ENCODE measurements around the gene CDKN2B. TPM values are rescaled to one million over a fixed set of nuclear protein-coding genes. Genes with fewer than 3 reads are reported as not detected.

The CDKN2B gene
- total and polyA plus RNA-seq, 2 experiments from 2014 or later, result 0.29 to 0.83 TPM

DNA sequence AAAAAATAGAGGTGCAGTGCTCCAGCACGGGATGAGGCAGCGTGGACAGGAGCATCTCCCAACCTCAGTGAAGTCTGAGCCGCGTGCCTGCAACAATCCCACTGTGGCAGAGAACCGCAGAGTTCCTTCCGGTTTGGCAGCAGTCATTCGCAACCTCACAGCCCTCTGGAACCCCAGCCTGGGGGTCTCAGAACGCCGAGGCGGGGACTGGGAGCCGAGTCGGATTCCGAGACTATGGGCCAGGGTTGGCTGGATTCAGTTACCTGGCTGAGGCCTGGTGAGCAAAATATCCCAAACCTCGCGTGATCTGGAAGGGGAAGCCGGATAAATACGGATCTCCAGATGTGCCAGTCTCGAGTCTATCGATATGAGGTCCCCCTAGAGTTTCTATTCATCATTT, 41.9 kb downstream of the CDKN2B start:
- Histone ChIP-seq H3K9me2 (ENCODE audit: insufficient read depth) (no peaks in the 10 kb centered on the region), H4K20me1 (replicated peaks; ENCODE audit: insufficient read depth) (peaks cover 20% of the 10 kb centered on the region), H3K27ac (ENCODE audit: low read depth) (no peak overlapping the region), H3K27me3 (ENCODE audit: insufficient read depth) (peaks cover 100% of the 10 kb centered on the region), H3K79me2 (replicated peaks; ENCODE audit: insufficient read depth) (no peaks in the 10 kb centered on the region), H3K4me1 (ENCODE audit: insufficient read depth) (peaks cover 54% of the 10 kb centered on the region), H3K4me2 (peak overlapping the region; percentile 55), H2AFZ (no peak overlapping the region), H3F3A (replicated peaks; ENCODE audit: low read depth) (peaks cover 45% of the 10 kb centered on the region), H3K36me3 (ENCODE audit: insufficient read depth) (no peaks in the 10 kb centered on the region; the same call in 1 of the 2 replicates), H3K4me3 (no peak overlapping the region)
- Mint-ChIP-seq H3K4me1 (peaks cover 46% of the 10 kb centered on the region), H3K4me3 (peak overlapping the region; percentile 31; the same call in 1 of the 3 replicates), H3K27me3 (ENCODE audit: insufficient read depth, low read depth, poor library complexity) (peaks cover 96% of the 10 kb centered on the region), H3K9me3 (peaks cover 3% of the 10 kb centered on the region), H3K27ac (no peak overlapping the region), H3K36me3 (ENCODE audit: low read depth) (no peaks in the 10 kb centered on the region; the same call in 2 of the 3 replicates)
- ATAC-seq (no peak), DNase-seq (ENCODE audit: low spot score) (peak; percentile 55)
- no peak for TF ChIP-seq ZNF331 (CRISPR knock-in tag; IDR thresholded peaks at IDR 0.05; ENCODE audit: low read depth)
- TF ChIP-seq NANOG (IDR thresholded peaks at IDR 0.05; ENCODE audit: borderline replicate concordance), result no peak
- TF ChIP-seq EZH2phosphoT487 (IDR thresholded peaks at IDR 0.05; ENCODE audit: unreplicated experiment), result no peak
- no peak for TF ChIP-seq EZH2 (IDR thresholded peaks at IDR 0.05; ENCODE audit: low read depth, unreplicated experiment)
- no peak for TF ChIP-seq CREB1 (CRISPR knock-in tag; IDR thresholded peaks at IDR 0.05; ENCODE audit: low read depth)
- no peak for TF ChIP-seq REST (IDR thresholded peaks at IDR 0.05; ENCODE audit: unreplicated experiment)
- TF ChIP-seq, protein P1, sequence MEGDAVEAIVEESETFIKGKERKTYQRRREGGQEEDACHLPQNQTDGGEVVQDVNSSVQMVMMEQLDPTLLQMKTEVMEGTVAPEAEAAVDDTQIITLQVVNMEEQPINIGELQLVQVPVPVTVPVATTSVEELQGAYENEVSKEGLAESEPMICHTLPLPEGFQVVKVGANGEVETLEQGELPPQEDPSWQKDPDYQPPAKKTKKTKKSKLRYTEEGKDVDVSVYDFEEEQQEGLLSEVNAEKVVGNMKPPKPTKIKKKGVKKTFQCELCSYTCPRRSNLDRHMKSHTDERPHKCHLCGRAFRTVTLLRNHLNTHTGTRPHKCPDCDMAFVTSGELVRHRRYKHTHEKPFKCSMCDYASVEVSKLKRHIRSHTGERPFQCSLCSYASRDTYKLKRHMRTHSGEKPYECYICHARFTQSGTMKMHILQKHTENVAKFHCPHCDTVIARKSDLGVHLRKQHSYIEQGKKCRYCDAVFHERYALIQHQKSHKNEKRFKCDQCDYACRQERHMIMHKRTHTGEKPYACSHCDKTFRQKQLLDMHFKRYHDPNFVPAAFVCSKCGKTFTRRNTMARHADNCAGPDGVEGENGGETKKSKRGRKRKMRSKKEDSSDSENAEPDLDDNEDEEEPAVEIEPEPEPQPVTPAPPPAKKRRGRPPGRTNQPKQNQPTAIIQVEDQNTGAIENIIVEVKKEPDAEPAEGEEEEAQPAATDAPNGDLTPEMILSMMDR (conservative IDR thresholded peaks at IDR 0.05; ENCODE audit: low read depth in 2 of 2), result no peak

GRCh38 chr9:21966140-21966851, 42.8 kb downstream of the CDKN2B start:
- no peak overlapping the region for H3K27ac Mint-ChIP-seq
- Histone ChIP-seq H2AFZ (no peak overlapping the region), H3K27ac (ENCODE audit: low read depth) (no peak overlapping the region), H3K27me3 (ENCODE audit: insufficient read depth) (peaks cover 100% of the 10 kb centered on the region), H3K4me1 (ENCODE audit: insufficient read depth) (peaks cover 52% of the 10 kb centered on the region), H3K4me3 (peak overlapping the region; percentile 58), H3K79me2 (replicated peaks; ENCODE audit: insufficient read depth) (no peaks in the 10 kb centered on the region), H3F3A (replicated peaks; ENCODE audit: low read depth) (peaks cover 45% of the 10 kb centered on the region), H3K9me2 (ENCODE audit: insufficient read depth) (no peaks in the 10 kb centered on the region), H3K36me3 (ENCODE audit: insufficient read depth) (no peaks in the 10 kb centered on the region; the same call in 1 of the 2 replicates), H4K20me1 (replicated peaks; ENCODE audit: insufficient read depth) (peaks cover 14% of the 10 kb centered on the region), H3K4me2 (peak overlapping the region; percentile 55)
- no peak for TF ChIP-seq ZNF331 (CRISPR knock-in tag; IDR thresholded peaks at IDR 0.05; ENCODE audit: low read depth)
- peak; percentile 41 for TF ChIP-seq EZH2phosphoT487 (IDR thresholded peaks at IDR 0.05; ENCODE audit: unreplicated experiment)
- peaks cover 87% of the 10 kb centered on the region for H3K27me3 Mint-ChIP-seq (ENCODE audit: insufficient read depth, low read depth, poor library complexity)
- peaks cover 2% of the 10 kb centered on the region for H3K9me3 Mint-ChIP-seq
- H3K4me1 Mint-ChIP-seq, result peaks cover 44% of the 10 kb centered on the region
- no peaks in the 10 kb centered on the region; the same call in 2 of the 3 replicates for H3K36me3 Mint-ChIP-seq (ENCODE audit: low read depth)
- DNase-seq (ENCODE audit: low spot score), result peak; percentile 55
- ATAC-seq, result peak; percentile 5; the same call in 1 of the 3 replicates
- H3K4me3 Mint-ChIP-seq, result peak overlapping the region; percentile 26; the same call in 2 of the 3 replicates
